Mesothelial cell of epicardium (in vitro differentiated cells): Measurements from ENCODE around the gene RRAGA. TPM values are rescaled to one million over a fixed set of nuclear protein-coding genes. Genes with fewer than 3 reads are reported as not detected.
"Not testable (repeated sequence)": the region's sequence is repeated elsewhere in the genome, so short reads cannot be mapped to it uniquely, and the experiment has no call there.

Experiments
- DNase-seq, 2 experiments: peaks; one replicate each; pipeline ENCODE4 v3.0.0; 2021; ENCODE audit warnings: low spot score in 2 of 2; ENCODE audit not compliant: unreplicated experiment in 2 of 2
- H3K27ac Mint-ChIP-seq: 2 replicates; pipeline ENCODE4 v1.8.0; 2021; ENCODE audit warnings: mixed read lengths
- H3K27me3 Mint-ChIP-seq: 2 replicates; pipeline ENCODE4 v1.8.0; 2021; ENCODE audit warnings: low read depth, mixed read lengths
- H3K36me3 Mint-ChIP-seq: 2 replicates; pipeline ENCODE4 v1.8.0; 2021; ENCODE audit warnings: mixed read lengths
- H3K4me1 Mint-ChIP-seq: 2 replicates; pipeline ENCODE4 v1.8.0; 2021; ENCODE audit warnings: mixed read lengths
- H3K4me3 Mint-ChIP-seq: 2 replicates; pipeline ENCODE4 v1.8.0; 2021; ENCODE audit warnings: mild to moderate bottlenecking, moderate library complexity, mixed read lengths
- H3K9me3 Mint-ChIP-seq: 2 replicates; pipeline ENCODE4 v1.8.0; 2021; ENCODE audit warnings: mixed read lengths
- CTCF ChIP-seq: fragments of 200-600 bp; sonication (generic); IDR thresholded peaks from one replicate; pipeline ENCODE4 v1.5.0; 2021; ENCODE audit warnings: antibody characterized with exemption; ENCODE audit not compliant: unreplicated experiment
- total RNA-seq: library from RNA; stranded (reverse); gene quantifications from 3 replicates; pipeline ENCODE4 v1.2.1, GENCODE V29; 2021

Gene RRAGA
- total RNA-seq = 56.6 to 58.2 TPM (median 56.6 TPM) in 3 replicates

- H3K4me1 Mint-ChIP-seq = peaks cover 32% of the 10 kb centered on the region
- H3K27me3 Mint-ChIP-seq = no peaks in the 10 kb centered on the region
- H3K9me3 Mint-ChIP-seq = no peaks in the 10 kb centered on the region
- peak within 1 kb of the TSS; percentile 89 for H3K4me3 Mint-ChIP-seq
- H3K36me3 Mint-ChIP-seq = no peaks in the 10 kb centered on the region
- TF ChIP-seq CTCF = peak; percentile 83
- H3K27ac Mint-ChIP-seq = peak within 1 kb of the TSS; percentile 97
- peak; percentile 92 to 96 for DNase-seq
Observed at GRCh38 chr9:19048966-19049916, at the start of gene RRAGA. Gene RRAGA, plus strand, starts transcription at chr9:19049427. Its CDS starts 233 bp downstream, at chr9:19049660.

- Mint-ChIP-seq H3K4me1 (peaks cover 2% of the 10 kb centered on the region), H3K9me3 (peaks cover 39% of the 10 kb centered on the region), H3K4me3 (no peak overlapping the region), H3K27me3 (no peaks in the 10 kb centered on the region), H3K36me3 (peaks cover 7% of the 10 kb centered on the region), H3K27ac (no peak overlapping the region)
- no peak for DNase-seq
- TF ChIP-seq CTCF = no peak
Observed at GRCh38 chr9:19000133-19000532, 49.1 kb upstream of the RRAGA start.

GRCh38 chr9:19009391-19009965 is 39.7 kb upstream of the RRAGA start:
- Mint-ChIP-seq H3K36me3 (no peaks in the 10 kb centered on the region), H3K27ac (no peak overlapping the region), H3K4me3 (no peak overlapping the region), H3K9me3 (peaks cover 10% of the 10 kb centered on the region), H3K4me1 (peaks cover 3% of the 10 kb centered on the region), H3K27me3 (peaks cover 1% of the 10 kb centered on the region)
- TF ChIP-seq CTCF = no peak
- no peak for DNase-seq

GRCh38 chr9:19018201-19018600 is 31.0 kb upstream of the RRAGA start:
- TF ChIP-seq CTCF = no peak
- no peaks in the 10 kb centered on the region for H3K36me3 Mint-ChIP-seq
- peaks cover 5% of the 10 kb centered on the region for H3K27me3 Mint-ChIP-seq
- no peak for DNase-seq
- H3K9me3 Mint-ChIP-seq = no peaks in the 10 kb centered on the region
- no peak overlapping the region for H3K4me3 Mint-ChIP-seq
- H3K4me1 Mint-ChIP-seq = peaks cover 2% of the 10 kb centered on the region
- H3K27ac Mint-ChIP-seq = no peak overlapping the region

GRCh38 chr9:19020886-19021455 is 28.3 kb upstream of the RRAGA start:
- Mint-ChIP-seq H3K4me1 (peaks cover 7% of the 10 kb centered on the region), H3K36me3 (no peaks in the 10 kb centered on the region), H3K4me3 (no peak overlapping the region), H3K27me3 (peaks cover 9% of the 10 kb centered on the region), H3K27ac (no peak overlapping the region), H3K9me3 (no peaks in the 10 kb centered on the region)
- TF ChIP-seq CTCF = no peak
- no peak for DNase-seq

- H3K27me3 Mint-ChIP-seq, H3K36me3 Mint-ChIP-seq, H3K4me3 Mint-ChIP-seq, H3K9me3 Mint-ChIP-seq, H3K27ac Mint-ChIP-seq, H3K4me1 Mint-ChIP-seq, DNase-seq: not testable (repeated sequence)
Observed at GRCh38 chr9:19021649-19022048, 27.6 kb upstream of the RRAGA start.
